ENCODE data around the gene TBC1D30.

The TBC1D30 gene

DNA sequence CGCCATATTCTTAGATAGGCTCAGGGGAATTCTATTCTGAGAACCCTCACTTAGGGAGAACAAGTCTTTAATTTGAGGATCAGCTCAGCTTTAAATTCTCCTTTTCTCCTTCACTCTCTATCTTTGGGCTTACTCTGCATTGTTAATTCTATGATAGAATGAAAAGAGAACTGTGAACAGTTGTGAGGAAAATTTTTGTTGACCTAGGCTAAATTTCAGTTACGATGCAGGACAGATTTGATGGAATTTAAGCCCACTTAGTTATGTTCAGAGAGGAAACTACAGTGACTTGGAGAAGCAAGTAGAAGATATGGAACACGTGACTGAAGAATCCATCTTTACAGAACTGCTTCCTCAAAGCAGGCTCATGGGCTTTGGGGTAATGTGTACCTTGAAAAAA lies 82.7 kb downstream of the TBC1D30 start:
- H3K4me3 ChIP-seq (ENCODE audit: low read depth, low read length): no peak overlapping the region

GRCh38 chr12:64909124-64909523 lies 84.7 kb downstream of the TBC1D30 start:
- no peak overlapping the region for H3K4me3 ChIP-seq (ENCODE audit: low read depth, low read length)

GRCh38 chr12:64911081-64911480 lies 86.6 kb downstream of the TBC1D30 start:
- H3K4me3 ChIP-seq (ENCODE audit: low read depth, low read length): no peak overlapping the region

GRCh38 chr12:64911912-64912311 lies 87.5 kb downstream of the TBC1D30 start:
- no peak overlapping the region for H3K4me3 ChIP-seq (ENCODE audit: low read depth, low read length)

GRCh38 chr12:64912516-64913255 lies 88.2 kb downstream of the TBC1D30 start:
- no peak overlapping the region for H3K4me3 ChIP-seq (ENCODE audit: low read depth, low read length)

GRCh38 chr12:64915242-64915641 lies 90.8 kb downstream of the TBC1D30 start:
- H3K4me3 ChIP-seq (ENCODE audit: low read depth, low read length): no peak overlapping the region

- H3K4me3 ChIP-seq (ENCODE audit: low read depth, low read length): no peak overlapping the region
Measured at GRCh38 chr12:64916411-64917261, 92.2 kb downstream of the TBC1D30 start.

DNA sequence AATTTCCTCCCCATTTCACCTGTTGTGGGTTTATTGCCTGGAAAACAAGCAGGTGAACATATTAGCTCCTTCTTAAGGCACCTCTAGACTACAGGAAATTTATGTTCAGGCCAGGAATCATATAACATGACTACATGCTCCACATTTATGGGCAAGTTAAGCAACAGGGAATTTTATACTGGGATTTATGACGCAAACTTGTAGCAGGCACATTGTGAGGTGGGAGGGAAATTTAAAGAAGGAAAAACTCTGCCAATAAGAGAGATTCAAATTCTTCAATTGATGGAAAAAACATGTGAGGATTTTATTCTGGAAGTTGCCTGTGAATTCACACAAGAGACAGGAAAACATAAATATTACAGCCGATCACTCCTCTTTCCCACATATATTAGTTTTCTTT lies 93.9 kb downstream of the TBC1D30 start:
- no peak overlapping the region for H3K4me3 ChIP-seq (ENCODE audit: low read depth, low read length)

- H3K4me3 ChIP-seq (ENCODE audit: low read depth, low read length): no peak overlapping the region
Measured at GRCh38 chr12:64918801-64919200, 94.4 kb downstream of the TBC1D30 start.

DNA sequence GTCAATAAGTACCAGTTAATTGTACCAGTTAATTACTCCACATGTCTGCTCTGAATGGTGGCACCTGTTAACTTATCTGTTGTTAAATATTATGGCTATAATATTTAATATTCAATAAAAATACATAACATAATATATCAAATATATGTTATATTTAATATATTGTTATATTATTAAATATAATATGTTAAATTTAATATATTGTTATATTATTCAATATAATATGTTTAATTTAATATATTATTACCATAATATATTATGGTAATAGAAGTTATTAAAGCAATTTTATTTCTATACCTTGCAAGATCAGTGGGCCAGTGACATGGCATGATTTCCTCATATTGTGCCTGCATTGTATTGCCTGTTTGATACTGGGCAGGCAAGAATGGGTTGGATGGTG lies 98.4 kb downstream of the TBC1D30 start:
- no peak overlapping the region for H3K4me3 ChIP-seq (ENCODE audit: low read depth, low read length)

- no peak overlapping the region for H3K4me3 ChIP-seq (ENCODE audit: low read depth, low read length)
Measured at GRCh38 chr12:64923536-64923935, 99.1 kb downstream of the TBC1D30 start.

Measured in iPS-11a (cell line).